ENCODE data around the gene SYTL2. TPM values are rescaled to one million over a fixed set of nuclear protein-coding genes. Genes with fewer than 3 reads are reported as not detected.

SYTL2 gene
- total and polyA plus RNA-seq, 2 experiments from 2014 or later = 3.4 to 7.2 TPM

GRCh38 chr11:85724748-85725465 lies 86.0 kb downstream of the SYTL2 start:
- H3K36me3 Mint-ChIP-seq (ENCODE audit: low read depth) = no peaks in the 10 kb centered on the region
- DNase-seq (ENCODE audit: low spot score) (no peak), ATAC-seq (no peak)
- Histone ChIP-seq H3K9me2 (ENCODE audit: insufficient read depth) (peaks cover 26% of the 10 kb centered on the region), H3K27me3 (ENCODE audit: insufficient read depth) (no peaks in the 10 kb centered on the region), H3F3A (replicated peaks; ENCODE audit: low read depth) (no peaks in the 10 kb centered on the region), H3K27ac (ENCODE audit: low read depth) (no peak overlapping the region), H3K4me1 (ENCODE audit: insufficient read depth) (peaks cover 10% of the 10 kb centered on the region), H3K79me2 (replicated peaks; ENCODE audit: insufficient read depth) (no peaks in the 10 kb centered on the region), H3K36me3 (ENCODE audit: insufficient read depth) (no peaks in the 10 kb centered on the region), H3K4me2 (no peak overlapping the region), H2AFZ (no peak overlapping the region), H4K20me1 (replicated peaks; ENCODE audit: insufficient read depth) (no peaks in the 10 kb centered on the region), H3K4me3 (no peak overlapping the region)
- H3K4me1 Mint-ChIP-seq = peaks cover 19% of the 10 kb centered on the region; the same call in 2 of the 3 replicates
- TF ChIP-seq ZNF331 (CRISPR knock-in tag; IDR thresholded peaks at IDR 0.05; ENCODE audit: low read depth) = no peak
- TF ChIP-seq NANOG (IDR thresholded peaks at IDR 0.05; ENCODE audit: borderline replicate concordance) = no peak
- TF ChIP-seq EZH2phosphoT487 (IDR thresholded peaks at IDR 0.05; ENCODE audit: unreplicated experiment) = no peak
- no peak for TF ChIP-seq JUNB (IDR thresholded peaks at IDR 0.05; ENCODE audit: unreplicated experiment)
- no peak for TF ChIP-seq REST (IDR thresholded peaks at IDR 0.05; ENCODE audit: unreplicated experiment)
- no peak for TF ChIP-seq EZH2 (IDR thresholded peaks at IDR 0.05; ENCODE audit: low read depth, unreplicated experiment)
- no peak for TF ChIP-seq POLR2AphosphoS5 (IDR thresholded peaks at IDR 0.05; ENCODE audit: low read depth)
- no peak for TF ChIP-seq CTCF (conservative IDR thresholded peaks at IDR 0.05; ENCODE audit: low read depth in 2 of 2)
- no peak for TF ChIP-seq ETS1 (IDR thresholded peaks at IDR 0.05)
- no peak for TF ChIP-seq ZNF114 (CRISPR knock-in tag; IDR thresholded peaks at IDR 0.05)
- H3K27ac Mint-ChIP-seq = no peak overlapping the region
- H3K4me3 Mint-ChIP-seq = no peak overlapping the region
- no peaks in the 10 kb centered on the region; the same call in 2 of the 3 replicates for H3K9me3 Mint-ChIP-seq
- H3K27me3 Mint-ChIP-seq (ENCODE audit: insufficient read depth, low read depth, poor library complexity) = peaks cover 2% of the 10 kb centered on the region

Data from GM23338 (cell line).